GM23338 (cell line): Measurements from ENCODE around the gene UST. TPM values are rescaled to one million over a fixed set of nuclear protein-coding genes. Genes with fewer than 3 reads are reported as not detected.

Experiments used
- ATAC-seq: fragments of 200-7000 bp; cut with Tn5 transposase; 3 replicates; pipeline ENCODE4 v1.9.1; 2020
- DNase-seq: peaks from one replicate; pipeline ENCODE4 v3.0.0-alpha.2; 2015; ENCODE audit warnings: low spot score
- H2AFZ ChIP-seq: fragments of 200-600 bp; sonication (generic); 2 replicates; pipeline ENCODE4 v1.8.0; 2016; ENCODE audit warnings: antibody characterized with exemption, mild to moderate bottlenecking, moderate library complexity
- H3F3A ChIP-seq: fragments of 200-600 bp; sonication (generic); replicated peaks from 2 replicates; pipeline ENCODE4 v1.8.0; 2017; ENCODE audit warnings: antibody characterized with exemption, mixed run types, low read depth
- H3K27ac ChIP-seq: fragments of 200-600 bp; sonication (generic); 2 replicates; pipeline ENCODE4 v1.6.1; 2016; ENCODE audit warnings: low read depth
- H3K27me3 ChIP-seq: fragments of 200-600 bp; sonication (generic); 2 replicates; pipeline ENCODE4 v1.8.0; 2016; ENCODE audit warnings: mild to moderate bottlenecking, mixed run types, moderate library complexity; ENCODE audit not compliant: insufficient read depth
- H3K36me3 ChIP-seq: fragments of 200-600 bp; sonication (generic); 2 replicates; pipeline ENCODE4 v1.8.0; 2016; ENCODE audit warnings: mild to moderate bottlenecking; ENCODE audit not compliant: insufficient read depth
- H3K4me1 ChIP-seq: fragments of 200-600 bp; sonication (generic); 2 replicates; pipeline ENCODE4 v1.8.0; 2016; ENCODE audit warnings: mild to moderate bottlenecking, moderate library complexity; ENCODE audit not compliant: insufficient read depth
- H3K4me2 ChIP-seq: fragments of 200-600 bp; sonication (generic); 2 replicates; pipeline ENCODE4 v1.7.1; 2017; ENCODE audit warnings: mixed run types
- H3K4me3 ChIP-seq: fragments of 200-600 bp; sonication (generic); 2 replicates; pipeline ENCODE4 v1.6.1; 2016; ENCODE audit warnings: mixed run types
- H3K79me2 ChIP-seq: fragments of 200-600 bp; sonication (generic); replicated peaks from 2 replicates; pipeline ENCODE4 v1.8.0; 2017; ENCODE audit warnings: mild to moderate bottlenecking; ENCODE audit not compliant: insufficient read depth
- H3K9me2 ChIP-seq: fragments of 200-600 bp; sonication (generic); 2 replicates; pipeline ENCODE4 v1.8.0; 2017; ENCODE audit not compliant: insufficient read depth
- H4K20me1 ChIP-seq: fragments of 200-600 bp; sonication (generic); replicated peaks from 2 replicates; pipeline ENCODE4 v1.8.0; 2017; ENCODE audit warnings: mild to moderate bottlenecking; ENCODE audit not compliant: insufficient read depth
- H3K27ac Mint-ChIP-seq: 2 replicates; pipeline ENCODE4 v1.8.0; 2020; ENCODE audit warnings: inconsistent platforms, mild to moderate bottlenecking, moderate library complexity, mixed read lengths
- H3K27me3 Mint-ChIP-seq: 3 replicates; pipeline ENCODE4 v1.8.0; 2022; ENCODE audit warnings: low read depth, mild to moderate bottlenecking, moderate library complexity, mixed read lengths, inconsistent platforms; ENCODE audit not compliant: insufficient read depth, poor library complexity
- H3K36me3 Mint-ChIP-seq: 3 replicates; pipeline ENCODE4 v1.8.0; 2021; ENCODE audit warnings: low read depth, mild to moderate bottlenecking, inconsistent platforms, moderate library complexity, mixed read lengths
- H3K4me1 Mint-ChIP-seq: 3 replicates; pipeline ENCODE4 v1.8.0; 2020; ENCODE audit warnings: mild to moderate bottlenecking, inconsistent platforms, mixed read lengths
- H3K4me3 Mint-ChIP-seq: 3 replicates; pipeline ENCODE4 v1.8.0; 2021; ENCODE audit warnings: moderate library complexity, mild to moderate bottlenecking, inconsistent platforms, mixed read lengths
- H3K9me3 Mint-ChIP-seq: 3 replicates; pipeline ENCODE4 v1.8.0; 2020; ENCODE audit warnings: moderate library complexity, mild to moderate bottlenecking, inconsistent platforms, mixed read lengths
- CREB1 ChIP-seq: fragments of 250-450 bp; sonication (Bioruptor Pico); IDR thresholded peaks from 2 replicates; pipeline ENCODE4 v1.5.0; 2020; ENCODE audit warnings: low read depth, mild to moderate bottlenecking, moderate library complexity
- EZH2 ChIP-seq: fragments of 200-600 bp; sonication (generic); IDR thresholded peaks from one replicate; pipeline ENCODE4 v1.8.0; 2017; ENCODE audit warnings: antibody characterized with exemption, mild to moderate bottlenecking, low read depth; ENCODE audit not compliant: unreplicated experiment
- EZH2phosphoT487 ChIP-seq: fragments of 200-600 bp; sonication (generic); IDR thresholded peaks from one replicate; pipeline ENCODE4 v1.8.1; 2018; ENCODE audit warnings: antibody characterized with exemption; ENCODE audit not compliant: unreplicated experiment
- JUNB ChIP-seq: IDR thresholded peaks from one replicate; pipeline ENCODE4 v1.6.1; 2016; ENCODE audit warnings: antibody characterized with exemption; ENCODE audit not compliant: unreplicated experiment
- NANOG ChIP-seq: IDR thresholded peaks from 2 replicates; pipeline ENCODE4 v1.6.1; 2016; ENCODE audit warnings: antibody characterized with exemption, borderline replicate concordance
- POLR2AphosphoS5 ChIP-seq: IDR thresholded peaks from 2 replicates; pipeline ENCODE4 v1.6.1; 2016; ENCODE audit warnings: antibody characterized with exemption, low read depth
- STAT1 ChIP-seq: IDR thresholded peaks from one replicate; pipeline ENCODE4 v1.6.1; 2016; ENCODE audit warnings: antibody characterized with exemption; ENCODE audit not compliant: unreplicated experiment
- ZNF114 ChIP-seq: fragments of 250-450 bp; sonication (Bioruptor Pico); IDR thresholded peaks from 2 replicates; pipeline ENCODE4 v1.5.0; 2020; ENCODE audit warnings: mild to moderate bottlenecking, moderate library complexity
- ZNF331 ChIP-seq: fragments of 250-450 bp; sonication (Bioruptor Pico); IDR thresholded peaks from 2 replicates; pipeline ENCODE4 v1.5.0; 2020; ENCODE audit warnings: low read depth, mild to moderate bottlenecking, moderate library complexity
- polyA plus RNA-seq: library from polyadenylated mRNA; unstranded; fragments of >200 nt; fragmentation: Nextera tagmentation; extraction: Ambion mirVana; gene quantifications from 2 replicates; pipeline ENCODE4 v1.2.1, GENCODE V29; 2016
- total RNA-seq: library from RNA; depleted of rRNA; stranded (reverse); fragments of >200 nt; shearing (Covaris generic); gene quantifications from 2 replicates; pipeline ENCODE4 v1.2.3, GENCODE V29; 2014
- TF ChIP-seq, protein P1 (sequence below): IDR thresholded peaks from 2 replicates; pipeline ENCODE4 v1.6.1; 2016; ENCODE audit warnings: antibody characterized with exemption
- TF ChIP-seq, protein P2 (sequence below): IDR thresholded peaks from one replicate; pipeline ENCODE4 v1.6.1; 2018; ENCODE audit warnings: antibody characterized with exemption; ENCODE audit not compliant: unreplicated experiment
- TF ChIP-seq, protein P3 (sequence below): fragments of 250-450 bp; sonication (Bioruptor Pico); IDR thresholded peaks from 2 replicates; pipeline ENCODE4 v1.5.0; 2020; ENCODE audit warnings: mild to moderate bottlenecking, moderate library complexity
- TF ChIP-seq, protein P4 (sequence below), 2 experiments: fragments of 200-600 bp in 1 of 2; sonication (generic) in 1 of 2; conservative IDR thresholded peaks; 2 replicates each; pipeline versions ENCODE4 v1.5.1 to v1.6.1; 2016 to 2017; ENCODE audit warnings: antibody characterized with exemption in 2 of 2, low read depth in 2 of 2, mild to moderate bottlenecking in 2 of 2, moderate library complexity in 1 of 2

Gene UST
- total and polyA plus RNA-seq, 2 experiments from 2014 or later, result 12.6 to 33.0 TPM

DNA sequence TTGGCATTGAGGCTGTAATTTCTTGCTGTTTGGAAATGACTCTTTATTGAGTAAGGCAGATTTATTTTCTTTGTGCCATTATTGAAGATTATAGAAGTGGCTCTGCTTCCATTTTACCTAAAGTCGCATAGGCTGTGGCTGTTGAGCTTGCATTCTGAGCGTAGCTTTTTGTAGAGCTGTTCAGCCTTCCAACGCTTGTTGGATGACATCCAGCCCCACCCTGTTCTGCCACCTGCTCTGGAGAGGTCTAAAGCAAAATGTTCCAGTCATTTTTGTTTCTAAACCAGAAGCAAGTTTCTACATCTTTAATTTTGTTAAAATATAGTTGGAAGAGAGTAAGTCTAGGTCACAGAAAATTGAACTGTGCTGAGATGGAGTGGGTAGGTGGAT is 24.4 kb downstream of the UST start:
- H2AFZ ChIP-seq, result no peak overlapping the region
- no peaks in the 10 kb centered on the region for H3K27me3 ChIP-seq
- peaks cover 63% of the 10 kb centered on the region for H3K4me1 ChIP-seq
- no peak overlapping the region for H3K27ac Mint-ChIP-seq
- no peak for TF ChIP-seq STAT1
- TF ChIP-seq NANOG, result no peak
- TF ChIP-seq, protein P1, sequence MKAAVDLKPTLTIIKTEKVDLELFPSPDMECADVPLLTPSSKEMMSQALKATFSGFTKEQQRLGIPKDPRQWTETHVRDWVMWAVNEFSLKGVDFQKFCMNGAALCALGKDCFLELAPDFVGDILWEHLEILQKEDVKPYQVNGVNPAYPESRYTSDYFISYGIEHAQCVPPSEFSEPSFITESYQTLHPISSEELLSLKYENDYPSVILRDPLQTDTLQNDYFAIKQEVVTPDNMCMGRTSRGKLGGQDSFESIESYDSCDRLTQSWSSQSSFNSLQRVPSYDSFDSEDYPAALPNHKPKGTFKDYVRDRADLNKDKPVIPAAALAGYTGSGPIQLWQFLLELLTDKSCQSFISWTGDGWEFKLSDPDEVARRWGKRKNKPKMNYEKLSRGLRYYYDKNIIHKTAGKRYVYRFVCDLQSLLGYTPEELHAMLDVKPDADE, result no peak
- TF ChIP-seq ZNF331 (CRISPR knock-in tag), result no peak
- TF ChIP-seq, protein P2, sequence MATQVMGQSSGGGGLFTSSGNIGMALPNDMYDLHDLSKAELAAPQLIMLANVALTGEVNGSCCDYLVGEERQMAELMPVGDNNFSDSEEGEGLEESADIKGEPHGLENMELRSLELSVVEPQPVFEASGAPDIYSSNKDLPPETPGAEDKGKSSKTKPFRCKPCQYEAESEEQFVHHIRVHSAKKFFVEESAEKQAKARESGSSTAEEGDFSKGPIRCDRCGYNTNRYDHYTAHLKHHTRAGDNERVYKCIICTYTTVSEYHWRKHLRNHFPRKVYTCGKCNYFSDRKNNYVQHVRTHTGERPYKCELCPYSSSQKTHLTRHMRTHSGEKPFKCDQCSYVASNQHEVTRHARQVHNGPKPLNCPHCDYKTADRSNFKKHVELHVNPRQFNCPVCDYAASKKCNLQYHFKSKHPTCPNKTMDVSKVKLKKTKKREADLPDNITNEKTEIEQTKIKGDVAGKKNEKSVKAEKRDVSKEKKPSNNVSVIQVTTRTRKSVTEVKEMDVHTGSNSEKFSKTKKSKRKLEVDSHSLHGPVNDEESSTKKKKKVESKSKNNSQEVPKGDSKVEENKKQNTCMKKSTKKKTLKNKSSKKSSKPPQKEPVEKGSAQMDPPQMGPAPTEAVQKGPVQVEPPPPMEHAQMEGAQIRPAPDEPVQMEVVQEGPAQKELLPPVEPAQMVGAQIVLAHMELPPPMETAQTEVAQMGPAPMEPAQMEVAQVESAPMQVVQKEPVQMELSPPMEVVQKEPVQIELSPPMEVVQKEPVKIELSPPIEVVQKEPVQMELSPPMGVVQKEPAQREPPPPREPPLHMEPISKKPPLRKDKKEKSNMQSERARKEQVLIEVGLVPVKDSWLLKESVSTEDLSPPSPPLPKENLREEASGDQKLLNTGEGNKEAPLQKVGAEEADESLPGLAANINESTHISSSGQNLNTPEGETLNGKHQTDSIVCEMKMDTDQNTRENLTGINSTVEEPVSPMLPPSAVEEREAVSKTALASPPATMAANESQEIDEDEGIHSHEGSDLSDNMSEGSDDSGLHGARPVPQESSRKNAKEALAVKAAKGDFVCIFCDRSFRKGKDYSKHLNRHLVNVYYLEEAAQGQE, result no peak
- no peak for TF ChIP-seq ZNF114 (CRISPR knock-in tag)
- TF ChIP-seq, protein P3, sequence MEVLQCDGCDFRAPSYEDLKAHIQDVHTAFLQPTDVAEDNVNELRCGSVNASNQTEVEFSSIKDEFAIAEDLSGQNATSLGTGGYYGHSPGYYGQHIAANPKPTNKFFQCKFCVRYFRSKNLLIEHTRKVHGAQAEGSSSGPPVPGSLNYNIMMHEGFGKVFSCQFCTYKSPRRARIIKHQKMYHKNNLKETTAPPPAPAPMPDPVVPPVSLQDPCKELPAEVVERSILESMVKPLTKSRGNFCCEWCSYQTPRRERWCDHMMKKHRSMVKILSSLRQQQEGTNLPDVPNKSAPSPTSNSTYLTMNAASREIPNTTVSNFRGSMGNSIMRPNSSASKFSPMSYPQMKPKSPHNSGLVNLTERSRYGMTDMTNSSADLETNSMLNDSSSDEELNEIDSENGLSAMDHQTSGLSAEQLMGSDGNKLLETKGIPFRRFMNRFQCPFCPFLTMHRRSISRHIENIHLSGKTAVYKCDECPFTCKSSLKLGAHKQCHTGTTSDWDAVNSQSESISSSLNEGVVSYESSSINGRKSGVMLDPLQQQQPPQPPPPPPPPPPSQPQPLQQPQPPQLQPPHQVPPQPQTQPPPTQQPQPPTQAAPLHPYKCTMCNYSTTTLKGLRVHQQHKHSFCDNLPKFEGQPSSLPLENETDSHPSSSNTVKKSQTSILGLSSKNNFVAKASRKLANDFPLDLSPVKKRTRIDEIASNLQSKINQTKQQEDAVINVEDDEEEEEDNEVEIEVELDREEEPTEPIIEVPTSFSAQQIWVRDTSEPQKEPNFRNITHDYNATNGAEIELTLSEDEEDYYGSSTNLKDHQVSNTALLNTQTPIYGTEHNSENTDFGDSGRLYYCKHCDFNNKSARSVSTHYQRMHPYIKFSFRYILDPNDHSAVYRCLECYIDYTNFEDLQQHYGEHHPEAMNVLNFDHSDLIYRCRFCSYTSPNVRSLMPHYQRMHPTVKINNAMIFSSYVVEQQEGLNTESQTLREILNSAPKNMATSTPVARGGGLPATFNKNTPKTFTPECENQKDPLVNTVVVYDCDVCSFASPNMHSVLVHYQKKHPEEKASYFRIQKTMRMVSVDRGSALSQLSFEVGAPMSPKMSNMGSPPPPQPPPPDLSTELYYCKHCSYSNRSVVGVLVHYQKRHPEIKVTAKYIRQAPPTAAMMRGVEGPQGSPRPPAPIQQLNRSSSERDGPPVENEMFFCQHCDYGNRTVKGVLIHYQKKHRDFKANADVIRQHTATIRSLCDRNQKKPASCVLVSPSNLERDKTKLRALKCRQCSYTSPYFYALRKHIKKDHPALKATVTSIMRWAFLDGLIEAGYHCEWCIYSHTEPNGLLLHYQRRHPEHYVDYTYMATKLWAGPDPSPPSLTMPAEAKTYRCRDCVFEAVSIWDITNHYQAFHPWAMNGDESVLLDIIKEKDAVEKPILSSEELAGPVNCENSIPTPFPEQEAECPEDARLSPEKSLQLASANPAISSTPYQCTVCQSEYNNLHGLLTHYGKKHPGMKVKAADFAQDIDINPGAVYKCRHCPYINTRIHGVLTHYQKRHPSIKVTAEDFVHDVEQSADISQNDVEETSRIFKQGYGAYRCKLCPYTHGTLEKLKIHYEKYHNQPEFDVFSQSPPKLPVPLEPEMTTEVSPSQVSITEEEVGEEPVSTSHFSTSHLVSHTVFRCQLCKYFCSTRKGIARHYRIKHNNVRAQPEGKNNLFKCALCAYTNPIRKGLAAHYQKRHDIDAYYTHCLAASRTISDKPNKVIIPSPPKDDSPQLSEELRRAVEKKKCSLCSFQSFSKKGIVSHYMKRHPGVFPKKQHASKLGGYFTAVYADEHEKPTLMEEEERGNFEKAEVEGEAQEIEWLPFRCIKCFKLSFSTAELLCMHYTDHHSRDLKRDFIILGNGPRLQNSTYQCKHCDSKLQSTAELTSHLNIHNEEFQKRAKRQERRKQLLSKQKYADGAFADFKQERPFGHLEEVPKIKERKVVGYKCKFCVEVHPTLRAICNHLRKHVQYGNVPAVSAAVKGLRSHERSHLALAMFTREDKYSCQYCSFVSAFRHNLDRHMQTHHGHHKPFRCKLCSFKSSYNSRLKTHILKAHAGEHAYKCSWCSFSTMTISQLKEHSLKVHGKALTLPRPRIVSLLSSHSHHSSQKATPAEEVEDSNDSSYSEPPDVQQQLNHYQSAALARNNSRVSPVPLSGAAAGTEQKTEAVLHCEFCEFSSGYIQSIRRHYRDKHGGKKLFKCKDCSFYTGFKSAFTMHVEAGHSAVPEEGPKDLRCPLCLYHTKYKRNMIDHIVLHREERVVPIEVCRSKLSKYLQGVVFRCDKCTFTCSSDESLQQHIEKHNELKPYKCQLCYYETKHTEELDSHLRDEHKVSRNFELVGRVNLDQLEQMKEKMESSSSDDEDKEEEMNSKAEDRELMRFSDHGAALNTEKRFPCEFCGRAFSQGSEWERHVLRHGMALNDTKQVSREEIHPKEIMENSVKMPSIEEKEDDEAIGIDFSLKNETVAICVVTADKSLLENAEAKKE (CRISPR knock-in tag), result no peak
- no peak for TF ChIP-seq CREB1 (CRISPR knock-in tag)
- no peak for TF ChIP-seq JUNB
- no peak for TF ChIP-seq POLR2AphosphoS5
- no peak for TF ChIP-seq EZH2
- no peak for TF ChIP-seq EZH2phosphoT487
- TF ChIP-seq, protein P4, sequence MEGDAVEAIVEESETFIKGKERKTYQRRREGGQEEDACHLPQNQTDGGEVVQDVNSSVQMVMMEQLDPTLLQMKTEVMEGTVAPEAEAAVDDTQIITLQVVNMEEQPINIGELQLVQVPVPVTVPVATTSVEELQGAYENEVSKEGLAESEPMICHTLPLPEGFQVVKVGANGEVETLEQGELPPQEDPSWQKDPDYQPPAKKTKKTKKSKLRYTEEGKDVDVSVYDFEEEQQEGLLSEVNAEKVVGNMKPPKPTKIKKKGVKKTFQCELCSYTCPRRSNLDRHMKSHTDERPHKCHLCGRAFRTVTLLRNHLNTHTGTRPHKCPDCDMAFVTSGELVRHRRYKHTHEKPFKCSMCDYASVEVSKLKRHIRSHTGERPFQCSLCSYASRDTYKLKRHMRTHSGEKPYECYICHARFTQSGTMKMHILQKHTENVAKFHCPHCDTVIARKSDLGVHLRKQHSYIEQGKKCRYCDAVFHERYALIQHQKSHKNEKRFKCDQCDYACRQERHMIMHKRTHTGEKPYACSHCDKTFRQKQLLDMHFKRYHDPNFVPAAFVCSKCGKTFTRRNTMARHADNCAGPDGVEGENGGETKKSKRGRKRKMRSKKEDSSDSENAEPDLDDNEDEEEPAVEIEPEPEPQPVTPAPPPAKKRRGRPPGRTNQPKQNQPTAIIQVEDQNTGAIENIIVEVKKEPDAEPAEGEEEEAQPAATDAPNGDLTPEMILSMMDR (conservative IDR thresholded peaks at IDR 0.05; ENCODE audit: low read depth in 2 of 2), result no peak
- no peaks in the 10 kb centered on the region for H3K36me3 ChIP-seq
- ATAC-seq (no peak), DNase-seq (no peak)
- H3K27me3 Mint-ChIP-seq, result no peaks in the 10 kb centered on the region
- no peak overlapping the region for H3K4me3 Mint-ChIP-seq
- peaks cover 63% of the 10 kb centered on the region for H3K4me1 Mint-ChIP-seq
- H3K4me2 ChIP-seq, result no peak overlapping the region
- H3K36me3 Mint-ChIP-seq, result no peaks in the 10 kb centered on the region; the same call in 2 of the 3 replicates
- H3K9me2 ChIP-seq, result no peaks in the 10 kb centered on the region
- peaks cover 100% of the 10 kb centered on the region for H3K79me2 ChIP-seq
- H3K9me3 Mint-ChIP-seq, result no peaks in the 10 kb centered on the region
- H3K4me3 ChIP-seq, result no peak overlapping the region
- no peaks in the 10 kb centered on the region for H3F3A ChIP-seq
- H3K27ac ChIP-seq, result no peak overlapping the region
- peaks cover 21% of the 10 kb centered on the region for H4K20me1 ChIP-seq
